Nephron (organoid): ENCODE data around the gene HDLBP.

Source experiments
- H3K27ac Mint-ChIP-seq, 3 experiments: 2 replicates each; pipeline ENCODE4 v1.8.0; 2020; ENCODE audit warnings: mixed read lengths in 3 of 3, mild to moderate bottlenecking in 2 of 3, moderate library complexity in 1 of 3
- H3K27me3 Mint-ChIP-seq: 2 replicates; pipeline ENCODE4 v1.8.0; 2021; ENCODE audit warnings: low read depth, mild to moderate bottlenecking, moderate library complexity, mixed read lengths
- H3K36me3 Mint-ChIP-seq: 2 replicates; pipeline ENCODE4 v1.8.0; 2020; ENCODE audit warnings: low read depth, mixed read lengths
- H3K4me1 Mint-ChIP-seq: 2 replicates; pipeline ENCODE4 v1.8.0; 2020; ENCODE audit warnings: mixed read lengths
- H3K4me3 Mint-ChIP-seq, 3 experiments: 2 replicates each; pipeline ENCODE4 v1.8.0; 2020; ENCODE audit warnings: mild to moderate bottlenecking in 3 of 3, mixed read lengths in 3 of 3, moderate library complexity in 2 of 3
- H3K9me3 Mint-ChIP-seq: 2 replicates; pipeline ENCODE4 v1.8.0; 2020; ENCODE audit warnings: mixed read lengths
- CTCF ChIP-seq, 3 experiments: fragments of 200-600 bp; sonication (generic); IDR thresholded peaks; one replicate each; pipeline ENCODE4 v1.5.0; 2021; ENCODE audit warnings: antibody characterized with exemption in 3 of 3; ENCODE audit not compliant: unreplicated experiment in 3 of 3

HDLBP gene

GRCh38 chr2:241230435-241230834 is 85.0 kb downstream of the HDLBP start:
- peaks cover 10% of the 10 kb centered on the region for H3K4me1 Mint-ChIP-seq
- H3K27me3 Mint-ChIP-seq, result no peaks in the 10 kb centered on the region
- H3K36me3 Mint-ChIP-seq, result peaks cover 74% of the 10 kb centered on the region
- H3K9me3 Mint-ChIP-seq, result no peaks in the 10 kb centered on the region
- no peak for TF ChIP-seq CTCF (IDR thresholded peaks at IDR 0.05; ENCODE audit: unreplicated experiment in 3 of 3)
- no peak overlapping the region for H3K4me3 Mint-ChIP-seq
- H3K27ac Mint-ChIP-seq, result no peak overlapping the region

- Mint-ChIP-seq H3K27ac (no peak overlapping the region), H3K4me3 (no peak overlapping the region), H3K27me3 (no peaks in the 10 kb centered on the region), H3K36me3 (peaks cover 73% of the 10 kb centered on the region), H3K9me3 (no peaks in the 10 kb centered on the region), H3K4me1 (peaks cover 13% of the 10 kb centered on the region)
- TF ChIP-seq CTCF (IDR thresholded peaks at IDR 0.05; ENCODE audit: unreplicated experiment in 3 of 3), result no peak
Measured at GRCh38 chr2:241229563-241230401, 85.7 kb downstream of the HDLBP start.

GRCh38 chr2:241228860-241229516 is 86.5 kb downstream of the HDLBP start:
- Mint-ChIP-seq H3K4me1 (peaks cover 21% of the 10 kb centered on the region), H3K4me3 (no peak overlapping the region), H3K36me3 (peaks cover 66% of the 10 kb centered on the region), H3K27ac (no peak overlapping the region), H3K9me3 (no peaks in the 10 kb centered on the region), H3K27me3 (no peaks in the 10 kb centered on the region)
- no peak for TF ChIP-seq CTCF (IDR thresholded peaks at IDR 0.05; ENCODE audit: unreplicated experiment in 3 of 3)

- Mint-ChIP-seq H3K36me3 (peaks cover 61% of the 10 kb centered on the region), H3K4me3 (no peak overlapping the region), H3K27ac (peak overlapping the region in 1 of 3 experiments; percentile 44), H3K4me1 (peaks cover 22% of the 10 kb centered on the region), H3K9me3 (no peaks in the 10 kb centered on the region), H3K27me3 (no peaks in the 10 kb centered on the region)
- TF ChIP-seq CTCF (IDR thresholded peaks at IDR 0.05; ENCODE audit: unreplicated experiment in 3 of 3), result no peak
Measured at GRCh38 chr2:241228081-241228859, 87.2 kb downstream of the HDLBP start.

- no peak for TF ChIP-seq CTCF (IDR thresholded peaks at IDR 0.05; ENCODE audit: unreplicated experiment in 3 of 3)
- peak overlapping the region in 1 of 3 experiments; percentile 44 for H3K27ac Mint-ChIP-seq
- no peaks in the 10 kb centered on the region for H3K9me3 Mint-ChIP-seq
- peaks cover 55% of the 10 kb centered on the region for H3K36me3 Mint-ChIP-seq
- no peak overlapping the region for H3K4me3 Mint-ChIP-seq
- no peaks in the 10 kb centered on the region for H3K27me3 Mint-ChIP-seq
- peaks cover 25% of the 10 kb centered on the region for H3K4me1 Mint-ChIP-seq
Measured at GRCh38 chr2:241227594-241227993, 87.9 kb downstream of the HDLBP start.
